Astrocyte of the spinal cord (primary cell): ENCODE data around the gene CLTCL1.

ENCODE experiments used
- DNase-seq: peaks from one replicate; pipeline ENCODE4 v3.0.0; 2011; ENCODE audit warnings: low read depth, low spot score
- H3K4me3 ChIP-seq: 2 replicates; pipeline ENCODE4 v1.5.1; 2011; ENCODE audit warnings: low read depth, mild to moderate bottlenecking, low read length, moderate library complexity
- CTCF ChIP-seq: IDR thresholded peaks from 2 replicates; pipeline ENCODE4 v1.5.1; 2012; ENCODE audit warnings: low read depth, mild to moderate bottlenecking, low read length, inconsistent platforms
- in situ Hi-C: cut with HindIII; loops from 2 replicates; pipeline ENCODE4 v1.10.0; 2017; ENCODE audit warnings: low sequenced_read_pairs

CLTCL1 gene

GRCh38 chr22:19180740-19181410, 110.6 kb downstream of the CLTCL1 start:
- TF ChIP-seq CTCF = no peak
- in situ Hi-C loops = no loop called here
- DNase-seq = no peak

GRCh38 chr22:19180234-19180633, 111.3 kb downstream of the CLTCL1 start:
- in situ Hi-C loops = no loop called here
- no peak for DNase-seq
- TF ChIP-seq CTCF = no peak
- H3K4me3 ChIP-seq = no peak overlapping the region

More at GRCh38 chr22:19180740-19181410, 110.6 kb downstream of the CLTCL1 start:
- H3K4me3 ChIP-seq = no peak overlapping the region

GRCh38 chr22:19179497-19180048, 111.9 kb downstream of the CLTCL1 start:
- TF ChIP-seq CTCF = peak; percentile 74
- DNase-seq = peak; percentile 89
- peak overlapping the region; percentile 49 for H3K4me3 ChIP-seq
- in situ Hi-C loops = no loop called here

- H3K4me3 ChIP-seq = peak within 1 kb of the TSS; percentile 53
- in situ Hi-C loops = no loop called here
- peak; percentile 85 for DNase-seq
- TF ChIP-seq CTCF = no peak
Measured at GRCh38 chr22:19178657-19179496, 112.6 kb downstream of the CLTCL1 start, which contains the start of gene SLC25A1. Gene SLC25A1, minus strand, starts transcription at chr22:19178736. Its CDS starts 63 bp downstream, at chr22:19178673.

- in situ Hi-C loops = no loop called here
- TF ChIP-seq CTCF = no peak
- peak; percentile 30 for DNase-seq
- peak overlapping the region; percentile 53 for H3K4me3 ChIP-seq
Measured at GRCh38 chr22:19178065-19178656, 113.4 kb downstream of the CLTCL1 start.
